HEK293 (cell line): ENCODE data around the gene SCUBE1.

Source experiments
- ZNF174 ChIP-seq: fragments of 450-650 bp; formaldehyde crosslinking; IDR thresholded peaks from 2 replicates; pipeline ENCODE4 v1.5.0; 2017; ENCODE audit warnings: missing biosample characterization, mild to moderate bottlenecking, missing genetic modification characterization
- ZNF302 ChIP-seq: fragments of 450-650 bp; formaldehyde crosslinking; IDR thresholded peaks from 2 replicates; pipeline ENCODE4 v1.5.1; 2016; ENCODE audit warnings: missing biosample characterization, missing genetic modification characterization, low read depth
- ZNF660 ChIP-seq: fragments of 450-650 bp; IDR thresholded peaks from 2 replicates; pipeline ENCODE4 v1.5.1; 2018; ENCODE audit warnings: missing biosample characterization, mild to moderate bottlenecking, missing genetic modification characterization
- TF ChIP-seq, protein P1 (sequence below): fragments of 450-650 bp; formaldehyde crosslinking; conservative IDR thresholded peaks from 2 replicates; pipeline ENCODE4 v1.5.1; 2016; ENCODE audit warnings: low read depth, missing biosample characterization, missing genetic modification characterization
- TF ChIP-seq, protein P2 (sequence below): fragments of 450-650 bp; formaldehyde crosslinking; IDR thresholded peaks from 2 replicates; pipeline ENCODE4 v1.5.1; 2016; ENCODE audit warnings: missing biosample characterization, missing genetic modification characterization
- TF ChIP-seq, protein P3 (sequence below): fragments of 450-650 bp; formaldehyde crosslinking; IDR thresholded peaks from 2 replicates; pipeline ENCODE4 v1.5.1; 2016; ENCODE audit warnings: missing biosample characterization, missing genetic modification characterization
- TF ChIP-seq, protein P4 (sequence below): sonication (generic); formaldehyde crosslinking; IDR thresholded peaks from 2 replicates; pipeline ENCODE4 v1.8.1; 2022; ENCODE audit warnings: mild to moderate bottlenecking, moderate library complexity, missing genetic modification reagents

DNA sequence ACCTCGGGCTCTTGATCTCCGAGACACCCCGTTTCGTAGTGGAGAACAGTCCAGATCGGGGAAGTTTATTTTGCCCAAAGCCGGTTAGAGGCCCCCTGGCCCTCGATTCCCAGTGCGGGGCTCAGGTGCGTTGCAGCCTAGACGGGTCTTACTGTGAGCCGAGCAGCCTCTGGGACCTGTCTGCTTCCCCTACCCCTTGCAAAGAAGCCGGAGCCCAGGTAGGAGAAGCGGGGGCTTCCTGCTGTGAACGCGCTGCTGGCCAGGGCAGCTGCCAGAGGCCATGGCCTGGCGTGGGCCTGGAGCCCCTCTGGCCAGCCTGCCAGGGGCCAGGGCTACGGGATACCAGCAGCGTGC lies 191.2 kb downstream of the SCUBE1 start:
- TF ChIP-seq, protein P1, sequence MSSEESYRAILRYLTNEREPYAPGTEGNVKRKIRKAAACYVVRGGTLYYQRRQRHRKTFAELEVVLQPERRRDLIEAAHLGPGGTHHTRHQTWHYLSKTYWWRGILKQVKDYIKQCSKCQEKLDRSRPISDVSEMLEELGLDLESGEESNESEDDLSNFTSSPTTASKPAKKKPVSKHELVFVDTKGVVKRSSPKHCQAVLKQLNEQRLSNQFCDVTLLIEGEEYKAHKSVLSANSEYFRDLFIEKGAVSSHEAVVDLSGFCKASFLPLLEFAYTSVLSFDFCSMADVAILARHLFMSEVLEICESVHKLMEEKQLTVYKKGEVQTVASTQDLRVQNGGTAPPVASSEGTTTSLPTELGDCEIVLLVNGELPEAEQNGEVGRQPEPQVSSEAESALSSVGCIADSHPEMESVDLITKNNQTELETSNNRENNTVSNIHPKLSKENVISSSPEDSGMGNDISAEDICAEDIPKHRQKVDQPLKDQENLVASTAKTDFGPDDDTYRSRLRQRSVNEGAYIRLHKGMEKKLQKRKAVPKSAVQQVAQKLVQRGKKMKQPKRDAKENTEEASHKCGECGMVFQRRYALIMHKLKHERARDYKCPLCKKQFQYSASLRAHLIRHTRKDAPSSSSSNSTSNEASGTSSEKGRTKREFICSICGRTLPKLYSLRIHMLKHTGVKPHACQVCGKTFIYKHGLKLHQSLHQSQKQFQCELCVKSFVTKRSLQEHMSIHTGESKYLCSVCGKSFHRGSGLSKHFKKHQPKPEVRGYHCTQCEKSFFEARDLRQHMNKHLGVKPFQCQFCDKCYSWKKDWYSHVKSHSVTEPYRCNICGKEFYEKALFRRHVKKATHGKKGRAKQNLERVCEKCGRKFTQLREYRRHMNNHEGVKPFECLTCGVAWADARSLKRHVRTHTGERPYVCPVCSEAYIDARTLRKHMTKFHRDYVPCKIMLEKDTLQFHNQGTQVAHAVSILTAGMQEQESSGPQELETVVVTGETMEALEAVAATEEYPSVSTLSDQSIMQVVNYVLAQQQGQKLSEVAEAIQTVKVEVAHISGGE: no peak
- TF ChIP-seq, protein P2, sequence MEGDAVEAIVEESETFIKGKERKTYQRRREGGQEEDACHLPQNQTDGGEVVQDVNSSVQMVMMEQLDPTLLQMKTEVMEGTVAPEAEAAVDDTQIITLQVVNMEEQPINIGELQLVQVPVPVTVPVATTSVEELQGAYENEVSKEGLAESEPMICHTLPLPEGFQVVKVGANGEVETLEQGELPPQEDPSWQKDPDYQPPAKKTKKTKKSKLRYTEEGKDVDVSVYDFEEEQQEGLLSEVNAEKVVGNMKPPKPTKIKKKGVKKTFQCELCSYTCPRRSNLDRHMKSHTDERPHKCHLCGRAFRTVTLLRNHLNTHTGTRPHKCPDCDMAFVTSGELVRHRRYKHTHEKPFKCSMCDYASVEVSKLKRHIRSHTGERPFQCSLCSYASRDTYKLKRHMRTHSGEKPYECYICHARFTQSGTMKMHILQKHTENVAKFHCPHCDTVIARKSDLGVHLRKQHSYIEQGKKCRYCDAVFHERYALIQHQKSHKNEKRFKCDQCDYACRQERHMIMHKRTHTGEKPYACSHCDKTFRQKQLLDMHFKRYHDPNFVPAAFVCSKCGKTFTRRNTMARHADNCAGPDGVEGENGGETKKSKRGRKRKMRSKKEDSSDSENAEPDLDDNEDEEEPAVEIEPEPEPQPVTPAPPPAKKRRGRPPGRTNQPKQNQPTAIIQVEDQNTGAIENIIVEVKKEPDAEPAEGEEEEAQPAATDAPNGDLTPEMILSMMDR (tag by site-specific recombination): no peak
- TF ChIP-seq ZNF660 (tag by site-specific recombination) (no peak), ZNF302 (tag by site-specific recombination) (no peak), ZNF174 (tag by site-specific recombination) (no peak)
- TF ChIP-seq, protein P3, sequence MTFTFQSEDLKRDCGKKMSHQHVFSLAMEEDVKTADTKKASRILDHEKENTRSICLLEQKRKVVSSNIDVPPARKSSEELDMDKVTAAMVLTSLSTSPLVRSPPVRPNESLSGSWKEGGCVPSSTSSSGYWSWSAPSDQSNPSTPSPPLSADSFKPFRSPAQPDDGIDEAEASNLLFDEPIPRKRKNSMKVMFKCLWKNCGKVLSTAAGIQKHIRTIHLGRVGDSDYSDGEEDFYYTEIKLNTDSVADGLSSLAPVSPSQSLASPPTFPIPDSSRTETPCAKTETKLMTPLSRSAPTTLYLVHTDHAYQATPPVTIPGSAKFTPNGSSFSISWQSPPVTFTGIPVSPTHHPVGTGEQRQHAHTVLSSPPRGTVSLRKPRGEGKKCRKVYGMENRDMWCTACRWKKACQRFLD (tag by site-specific recombination): no peak
- TF ChIP-seq, protein P4, sequence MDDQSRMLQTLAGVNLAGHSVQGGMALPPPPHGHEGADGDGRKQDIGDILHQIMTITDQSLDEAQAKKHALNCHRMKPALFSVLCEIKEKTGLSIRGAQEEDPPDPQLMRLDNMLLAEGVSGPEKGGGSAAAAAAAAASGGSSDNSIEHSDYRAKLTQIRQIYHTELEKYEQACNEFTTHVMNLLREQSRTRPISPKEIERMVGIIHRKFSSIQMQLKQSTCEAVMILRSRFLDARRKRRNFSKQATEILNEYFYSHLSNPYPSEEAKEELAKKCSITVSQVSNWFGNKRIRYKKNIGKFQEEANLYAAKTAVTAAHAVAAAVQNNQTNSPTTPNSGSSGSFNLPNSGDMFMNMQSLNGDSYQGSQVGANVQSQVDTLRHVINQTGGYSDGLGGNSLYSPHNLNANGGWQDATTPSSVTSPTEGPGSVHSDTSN: no peak
